Measurements from ENCODE around the gene N4BP2. TPM values are rescaled to one million over a fixed set of nuclear protein-coding genes. Genes with fewer than 3 reads are reported as not detected.
"Not testable (repeated sequence)": the region's sequence is repeated elsewhere in the genome, so short reads cannot be mapped to it uniquely, and the experiment has no call there.

Gene N4BP2
- total RNA-seq, 3 donors from 2014 or later, result 7.2 to 26.8 (median 12.1) TPM

DNA sequence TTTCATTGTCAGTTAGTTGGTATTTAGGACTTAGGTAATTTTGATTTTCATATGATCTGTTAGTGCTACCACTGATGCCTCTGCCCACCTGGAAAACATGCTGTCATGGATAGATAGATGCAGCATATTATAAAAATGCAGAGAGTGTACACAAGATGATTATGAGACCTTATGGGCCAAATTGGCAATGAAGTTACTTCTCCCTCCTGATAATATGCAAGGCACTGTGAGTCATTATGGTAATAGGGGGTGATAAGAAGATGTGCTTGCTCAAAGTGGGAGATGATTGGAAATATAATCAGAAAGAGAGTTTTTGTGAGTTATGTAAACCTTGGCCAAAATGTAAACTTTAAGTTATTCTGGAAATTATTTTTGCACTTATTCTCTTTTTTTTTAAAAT is 83.5 kb downstream of the N4BP2 start:
- Histone ChIP-seq H3K9me3 (no peaks in the 10 kb centered on the region), H3K4me3 (no peak overlapping the region), H3K27me3 (no peaks in the 10 kb centered on the region), H3K4me1 (no peaks in the 10 kb centered on the region), H3K36me3 (no peaks in the 10 kb centered on the region), H3K27ac (no peak overlapping the region)
- intact Hi-C loops (cut with DNase I; ENCODE audit: low total_unique reads), result loop anchor here (10.0 kb wide), 1 partner anchor 175 kb away; no protein-coding TSS in a partner anchor
- TF ChIP-seq, protein P1, sequence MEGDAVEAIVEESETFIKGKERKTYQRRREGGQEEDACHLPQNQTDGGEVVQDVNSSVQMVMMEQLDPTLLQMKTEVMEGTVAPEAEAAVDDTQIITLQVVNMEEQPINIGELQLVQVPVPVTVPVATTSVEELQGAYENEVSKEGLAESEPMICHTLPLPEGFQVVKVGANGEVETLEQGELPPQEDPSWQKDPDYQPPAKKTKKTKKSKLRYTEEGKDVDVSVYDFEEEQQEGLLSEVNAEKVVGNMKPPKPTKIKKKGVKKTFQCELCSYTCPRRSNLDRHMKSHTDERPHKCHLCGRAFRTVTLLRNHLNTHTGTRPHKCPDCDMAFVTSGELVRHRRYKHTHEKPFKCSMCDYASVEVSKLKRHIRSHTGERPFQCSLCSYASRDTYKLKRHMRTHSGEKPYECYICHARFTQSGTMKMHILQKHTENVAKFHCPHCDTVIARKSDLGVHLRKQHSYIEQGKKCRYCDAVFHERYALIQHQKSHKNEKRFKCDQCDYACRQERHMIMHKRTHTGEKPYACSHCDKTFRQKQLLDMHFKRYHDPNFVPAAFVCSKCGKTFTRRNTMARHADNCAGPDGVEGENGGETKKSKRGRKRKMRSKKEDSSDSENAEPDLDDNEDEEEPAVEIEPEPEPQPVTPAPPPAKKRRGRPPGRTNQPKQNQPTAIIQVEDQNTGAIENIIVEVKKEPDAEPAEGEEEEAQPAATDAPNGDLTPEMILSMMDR (IDR thresholded peaks at IDR 0.05), result no peak
- TF ChIP-seq POLR2AphosphoS5 (IDR thresholded peaks at IDR 0.05) (no peak), POLR2A (IDR thresholded peaks at IDR 0.05) (no peak)
- DNase-seq (ENCODE audit: low spot score in 2 of 2), result no peak

DNA sequence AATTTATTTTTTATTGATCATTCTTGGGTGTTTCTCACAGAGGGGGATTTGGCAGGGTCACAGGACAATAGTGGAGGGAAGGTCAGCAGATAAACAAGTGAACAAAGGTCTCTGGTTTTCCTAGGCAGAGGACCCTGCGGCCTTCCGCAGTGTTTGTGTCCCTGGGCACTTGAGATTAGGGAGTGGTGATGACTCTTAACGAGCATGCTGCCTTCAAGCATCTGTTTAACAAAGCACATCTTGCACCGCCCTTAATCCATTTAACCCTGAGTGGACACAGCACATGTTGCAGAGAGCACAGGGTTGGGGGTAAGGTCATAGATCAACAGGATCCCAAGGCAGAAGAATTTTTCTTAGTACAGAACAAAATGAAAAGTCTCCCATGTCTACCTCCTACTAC is 83.9 kb downstream of the N4BP2 start:
- not testable (repeated sequence) for H3K9me3 ChIP-seq; DNase-seq (ENCODE audit: low spot score in 2 of 2); H3K4me1 ChIP-seq; H3K27me3 ChIP-seq; H3K36me3 ChIP-seq; H3K4me3 ChIP-seq; H3K27ac ChIP-seq
- intact Hi-C loops (cut with DNase I; ENCODE audit: low total_unique reads), result loop anchor here (10.0 kb wide), 1 partner anchor 174 kb away; no protein-coding TSS in a partner anchor

DNA sequence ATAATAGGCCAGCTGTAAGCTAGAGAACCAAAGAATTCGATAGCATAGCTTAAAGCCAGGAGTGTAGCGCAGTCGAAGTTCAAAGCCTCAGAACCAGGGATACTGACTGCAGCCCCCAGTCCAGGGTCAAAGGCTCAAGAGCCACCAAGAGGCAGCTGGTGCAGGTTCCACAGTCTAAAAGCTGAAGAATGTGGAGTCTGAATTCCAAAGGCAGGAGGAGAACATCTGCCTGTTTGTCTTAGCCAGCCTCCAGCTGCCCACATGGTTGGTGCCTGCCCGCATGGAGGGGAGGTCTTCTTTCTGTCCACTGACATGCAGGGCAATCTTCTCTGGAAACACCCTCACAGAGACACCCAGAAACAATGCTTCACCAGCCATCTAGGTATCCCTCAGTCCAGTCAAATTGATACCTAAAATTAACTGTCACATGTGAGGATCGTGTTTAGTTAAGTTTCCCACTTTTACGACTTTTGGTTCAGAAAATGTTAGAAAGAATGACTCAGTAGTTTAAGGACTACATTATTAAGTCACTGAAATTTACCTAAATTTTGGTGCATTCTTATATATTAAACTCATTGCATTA is 87.4 kb downstream of the N4BP2 start:
- DNase-seq (ENCODE audit: low spot score in 2 of 2), result no peak
- no peak overlapping the region for H3K27ac ChIP-seq
- H3K9me3 ChIP-seq, result no peaks in the 10 kb centered on the region
- no peaks in the 10 kb centered on the region for H3K27me3 ChIP-seq
- intact Hi-C loops (cut with DNase I; ENCODE audit: low total_unique reads), result loop anchor here (10.0 kb wide), 1 partner anchor 171 kb away; no protein-coding TSS in a partner anchor
- no peaks in the 10 kb centered on the region for H3K36me3 ChIP-seq
- H3K4me3 ChIP-seq, result no peak overlapping the region
- no peaks in the 10 kb centered on the region for H3K4me1 ChIP-seq
- TF ChIP-seq POLR2A (IDR thresholded peaks at IDR 0.05), result no peak
- TF ChIP-seq POLR2AphosphoS5 (IDR thresholded peaks at IDR 0.05), result no peak
- TF ChIP-seq, protein P1 (IDR thresholded peaks at IDR 0.05), result no peak

DNA sequence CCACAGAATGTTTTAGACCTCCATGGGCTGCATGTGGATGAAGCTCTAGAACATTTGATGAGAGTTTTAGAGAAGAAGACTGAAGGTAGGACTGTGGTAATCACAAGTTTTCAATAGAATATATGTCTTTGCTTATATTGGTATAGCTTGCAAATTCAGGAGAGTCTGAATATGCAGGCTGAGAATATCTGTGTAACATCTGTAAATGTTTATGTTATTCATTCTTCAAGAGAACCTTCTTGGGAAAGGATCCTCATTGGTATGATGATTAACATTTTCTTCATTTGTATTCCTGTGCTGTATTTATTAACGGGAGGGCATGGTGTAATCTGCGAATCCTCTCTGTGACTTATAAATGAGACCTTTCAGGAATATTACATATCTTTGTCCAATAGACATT is 88.1 kb downstream of the N4BP2 start:
- intact Hi-C loops (cut with DNase I; ENCODE audit: low total_unique reads), result loop anchor here (10.0 kb wide), 1 partner anchor 170 kb away; no protein-coding TSS in a partner anchor
- Histone ChIP-seq H3K9me3 (no peaks in the 10 kb centered on the region), H3K4me1 (no peaks in the 10 kb centered on the region), H3K4me3 (no peak overlapping the region), H3K27me3 (no peaks in the 10 kb centered on the region), H3K27ac (no peak overlapping the region), H3K36me3 (no peaks in the 10 kb centered on the region)
- TF ChIP-seq, protein P1 (IDR thresholded peaks at IDR 0.05), result no peak
- no peak for TF ChIP-seq POLR2A (IDR thresholded peaks at IDR 0.05)
- TF ChIP-seq POLR2AphosphoS5 (IDR thresholded peaks at IDR 0.05), result no peak
- DNase-seq (ENCODE audit: low spot score in 2 of 2), result no peak

DNA sequence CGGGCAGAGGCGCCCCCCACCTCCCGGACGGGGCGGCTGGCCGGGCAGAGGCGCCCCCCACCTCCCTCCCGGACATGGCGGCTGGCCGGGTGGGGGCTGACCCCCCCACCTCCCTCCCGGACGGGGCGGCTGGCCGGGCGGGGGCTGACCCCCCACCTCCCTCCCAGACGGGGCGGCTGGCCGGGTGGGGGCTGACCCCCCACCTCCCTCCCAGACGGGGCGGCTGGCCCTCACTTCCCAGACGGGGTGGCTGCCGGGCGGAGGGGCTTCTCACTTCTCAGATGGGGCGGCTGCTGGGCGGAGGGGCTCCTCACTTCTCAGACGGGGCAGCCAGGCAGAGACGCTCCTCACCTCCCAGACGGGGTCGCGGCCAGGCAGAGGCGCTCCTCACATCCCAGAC is 90.8 kb downstream of the N4BP2 start:
- not testable (repeated sequence) for H3K4me3 ChIP-seq; H3K27ac ChIP-seq; H3K4me1 ChIP-seq; H3K9me3 ChIP-seq; H3K27me3 ChIP-seq; H3K36me3 ChIP-seq; DNase-seq (ENCODE audit: low spot score in 2 of 2)
- intact Hi-C loops (cut with DNase I; ENCODE audit: low total_unique reads), result loop anchor here (10.0 kb wide), 1 partner anchor 167 kb away; no protein-coding TSS in a partner anchor

DNA sequence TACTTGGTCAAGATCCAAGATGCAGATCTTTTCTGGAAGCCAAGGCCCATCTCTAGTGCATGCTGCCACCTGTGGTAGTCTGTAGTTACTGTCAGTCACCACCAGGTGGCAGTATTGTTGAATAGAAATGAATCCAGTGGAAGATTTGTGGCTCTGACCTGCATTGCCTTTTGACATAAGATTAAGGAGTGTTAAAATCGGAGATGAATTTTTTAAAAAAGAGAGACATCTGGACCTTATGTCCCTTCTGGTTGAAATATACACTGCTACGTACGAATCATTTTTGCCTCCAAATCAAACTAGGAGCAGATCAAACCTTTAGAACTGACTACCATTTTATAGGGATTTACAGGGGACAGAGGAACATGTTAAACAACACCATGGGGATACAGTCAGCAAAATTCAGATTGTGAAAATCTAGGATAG is 93.3 kb downstream of the N4BP2 start:
- peak; percentile 59 to 68 for DNase-seq (ENCODE audit: low spot score in 2 of 2)
- peak in 1 of 3 donors; percentile 15 for TF ChIP-seq POLR2AphosphoS5 (IDR thresholded peaks at IDR 0.05)
- no peak for TF ChIP-seq POLR2A (IDR thresholded peaks at IDR 0.05)
- TF ChIP-seq, protein P1 (IDR thresholded peaks at IDR 0.05), result peak; percentile 85 to 92 (median 88)
- Histone ChIP-seq H3K9me3 (no peaks in the 10 kb centered on the region), H3K4me3 (no peak overlapping the region), H3K27ac (no peak overlapping the region), H3K36me3 (no peaks in the 10 kb centered on the region), H3K4me1 (no peaks in the 10 kb centered on the region), H3K27me3 (no peaks in the 10 kb centered on the region)
- intact Hi-C loops (cut with DNase I; ENCODE audit: low total_unique reads), result loop anchor here (10.0 kb wide), 1 partner anchor 165 kb away; no protein-coding TSS in a partner anchor

Measured in breast epithelium (tissue), 4 donors.